ENCODE data around the gene SERGEF. TPM values are rescaled to one million over a fixed set of nuclear protein-coding genes. Genes with fewer than 3 reads are reported as not detected.

SERGEF gene
- total RNA-seq, 1 experiment from 2014 or later = 31.4 TPM

GRCh38 chr11:17859552-17859951, 153.3 kb downstream of the SERGEF start:
- no peak overlapping the region for H3K56ac ChIP-seq (ENCODE audit: insufficient read length, low read depth, low read length)
- H4K5ac ChIP-seq (ENCODE audit: insufficient read length, low read depth, low read length) = no peak overlapping the region
- H3K79me1 ChIP-seq (ENCODE audit: insufficient read depth, low read depth, low read length, poor library complexity, severe bottlenecking) = no peaks in the 10 kb centered on the region
- no peak overlapping the region for H3K9ac ChIP-seq (ENCODE audit: extremely low read depth, insufficient read length, low read length)
- H3K18ac ChIP-seq (ENCODE audit: insufficient read length, low read depth, low read length) = no peak overlapping the region
- no peaks in the 10 kb centered on the region for H3K9me3 Mint-ChIP-seq
- DNase-seq = no peak
- H2AFZ ChIP-seq (ENCODE audit: low read length) = no peak overlapping the region
- no peak overlapping the region for H3K27ac ChIP-seq (ENCODE audit: insufficient read length, low read depth, low read length)
- no peak overlapping the region for H3K4me3 Mint-ChIP-seq
- H2BK12ac ChIP-seq (ENCODE audit: insufficient read length, low read depth, low read length) = no peak overlapping the region
- H2BK120ac ChIP-seq (ENCODE audit: low read depth, low read length, poor library complexity, severe bottlenecking) = no peak overlapping the region
- no peaks in the 10 kb centered on the region for H3K27me3 Mint-ChIP-seq (ENCODE audit: low read depth)
- no peaks in the 10 kb centered on the region for H3K79me2 ChIP-seq (ENCODE audit: insufficient read depth, low read length)
- no peaks in the 10 kb centered on the region for H3K27me3 ChIP-seq (ENCODE audit: insufficient read depth, low read length)
- no peak overlapping the region for H4K8ac ChIP-seq (replicated peaks; ENCODE audit: insufficient read length, low read depth, low read length)
- no peak overlapping the region for H2BK15ac ChIP-seq (ENCODE audit: low read depth, low read length)
- no peaks in the 10 kb centered on the region for H3K23me2 ChIP-seq (ENCODE audit: insufficient read length, low read depth, low read length, poor library complexity, severe bottlenecking)
- no peak overlapping the region for H2BK20ac ChIP-seq (ENCODE audit: low read depth, low read length, poor library complexity, severe bottlenecking)
- no peak overlapping the region for H2AK5ac ChIP-seq (ENCODE audit: insufficient read length, low read length)
- H3K9me3 ChIP-seq (ENCODE audit: control insufficient read depth, low read depth, low read length) = no peaks in the 10 kb centered on the region
- no CpG with 5 or more reads among the region's 2 CpGs for WGBS (ENCODE audit: extremely low coverage, insufficient read length, low lambda C conversion rate)
- no peak overlapping the region for H3K27ac Mint-ChIP-seq
- H3K4me2 ChIP-seq (ENCODE audit: insufficient read depth, insufficient read length, low read length) = no peak overlapping the region
- no peak overlapping the region for H4K91ac ChIP-seq (ENCODE audit: insufficient read length, low read depth, low read length)
- no peak overlapping the region for H3T11ph ChIP-seq (ENCODE audit: low read length)
- no peak overlapping the region for H3K14ac ChIP-seq (ENCODE audit: insufficient read depth, low read length)
- H3K36me3 Mint-ChIP-seq (ENCODE audit: insufficient read depth in 1 of 3, low read depth in 3 of 3) = no peaks in the 10 kb centered on the region; a peak in 2 of 7 replicates
- peaks cover 6% of the 10 kb centered on the region; the same call in 1 of the 2 replicates for H3K4me1 ChIP-seq (ENCODE audit: insufficient read depth, low read length)
- H3K4ac ChIP-seq (ENCODE audit: low read depth, low read length) = no peak overlapping the region
- no peak for TF ChIP-seq CTCF (conservative IDR thresholded peaks at IDR 0.05)
- H4K20me1 ChIP-seq (ENCODE audit: control insufficient read depth, insufficient read depth, insufficient read length) = no peaks in the 10 kb centered on the region
- H3K23ac ChIP-seq (ENCODE audit: insufficient read length, low read depth, low read length) = no peak overlapping the region
- H2BK5ac ChIP-seq (ENCODE audit: insufficient read length, low read length) = no peak overlapping the region
- peaks cover 13 to 14% of the 10 kb centered on the region in 2 experiments for H3K4me1 Mint-ChIP-seq
